Measurements from ENCODE around the gene PALLD.
"Not testable (repeated sequence)": the region's sequence is repeated elsewhere in the genome, so short reads cannot be mapped to it uniquely, and the experiment has no call there.

DNA sequence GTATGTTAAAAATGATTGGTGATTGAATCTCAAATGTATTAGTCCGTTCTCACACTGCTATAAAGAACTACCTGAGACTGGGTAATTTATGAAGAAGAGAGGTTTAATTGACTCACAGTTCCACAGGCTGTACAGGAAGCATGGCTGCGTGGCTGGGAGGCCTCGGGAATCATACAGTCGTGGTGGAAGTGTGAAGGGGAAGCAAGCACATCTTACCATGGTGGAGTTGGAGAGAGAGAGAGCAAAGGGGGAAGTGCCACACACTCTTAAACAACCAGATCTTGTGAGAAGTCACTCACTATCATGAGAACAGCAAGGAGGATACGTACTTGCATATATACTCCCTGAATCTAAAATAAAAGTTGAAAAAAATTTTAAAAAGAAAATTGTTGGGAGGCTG, 306.2 kb downstream of the PALLD start:
- not testable (repeated sequence) for TF ChIP-seq CTCF (conservative IDR thresholded peaks at IDR 0.05; ENCODE audit: low read depth, low read length); EZH2 (IDR thresholded peaks at IDR 0.05; ENCODE audit: low read length, unreplicated experiment); EZH2phosphoT487 (IDR thresholded peaks at IDR 0.05; ENCODE audit: borderline replicate concordance, low read length)
